Measurements from ENCODE around the gene INCA1. TPM values are rescaled to one million over a fixed set of nuclear protein-coding genes. Genes with fewer than 3 reads are reported as not detected.

Gene INCA1
- total RNA-seq, 1 experiment from 2014 or later = 1.3 TPM

- Histone ChIP-seq H2AK5ac (ENCODE audit: insufficient read length, low read length) (no peak overlapping the region), H3K4me1 (ENCODE audit: insufficient read depth, low read length) (peaks cover 3% of the 10 kb centered on the region; the same call in 1 of the 2 replicates), H3K4ac (ENCODE audit: low read depth, low read length) (no peak overlapping the region), H3K27me3 (ENCODE audit: insufficient read depth, low read length) (no peaks in the 10 kb centered on the region), H4K5ac (ENCODE audit: insufficient read length, low read depth, low read length) (no peak overlapping the region), H4K8ac (replicated peaks; ENCODE audit: insufficient read length, low read depth, low read length) (no peak overlapping the region), H3K27ac (ENCODE audit: insufficient read length, low read depth, low read length) (peak overlapping the region; percentile 71), H4K20me1 (ENCODE audit: control insufficient read depth, insufficient read depth, insufficient read length) (no peaks in the 10 kb centered on the region), H4K91ac (ENCODE audit: insufficient read length, low read depth, low read length) (no peak overlapping the region), H3K79me2 (ENCODE audit: insufficient read depth, low read length) (peaks cover 2% of the 10 kb centered on the region; the same call in 1 of the 2 replicates), H3K14ac (ENCODE audit: insufficient read depth, low read length) (peak overlapping the region; percentile 75; the same call in 1 of the 2 replicates), H3K56ac (ENCODE audit: insufficient read length, low read depth, low read length) (no peak overlapping the region), H2BK5ac (ENCODE audit: insufficient read length, low read length) (no peak overlapping the region), H3T11ph (ENCODE audit: low read length) (no peak overlapping the region), H3K23ac (ENCODE audit: insufficient read length, low read depth, low read length) (no peak overlapping the region), H3K9me3 (ENCODE audit: control insufficient read depth, low read depth, low read length) (no peaks in the 10 kb centered on the region), H3K4me2 (ENCODE audit: insufficient read depth, insufficient read length, low read length) (peak overlapping the region; percentile 90), H2AFZ (ENCODE audit: low read length) (no peak overlapping the region), H3K18ac (ENCODE audit: insufficient read length, low read depth, low read length) (peak overlapping the region; percentile 68), H3K9ac (ENCODE audit: extremely low read depth, insufficient read length, low read length) (peak overlapping the region; percentile 67), H3K79me1 (ENCODE audit: insufficient read depth, low read depth, low read length, poor library complexity, severe bottlenecking) (peaks cover 2% of the 10 kb centered on the region), H2BK20ac (ENCODE audit: low read depth, low read length, poor library complexity, severe bottlenecking) (no peak overlapping the region), H3K23me2 (ENCODE audit: insufficient read length, low read depth, low read length, poor library complexity, severe bottlenecking) (peaks cover 23% of the 10 kb centered on the region), H2BK12ac (ENCODE audit: insufficient read length, low read depth, low read length) (no peak overlapping the region), H2BK120ac (ENCODE audit: low read depth, low read length, poor library complexity, severe bottlenecking) (no peak overlapping the region), H2BK15ac (ENCODE audit: low read depth, low read length) (no peak overlapping the region)
- H3K36me3 Mint-ChIP-seq (ENCODE audit: insufficient read depth in 1 of 3, low read depth in 3 of 3) = peaks cover 33 to 45% (median 42%) of the 10 kb centered on the region in 3 experiments
- peaks cover 20 to 22% of the 10 kb centered on the region in 2 experiments for H3K4me1 Mint-ChIP-seq
- DNase-seq = peak; percentile 100
- peak overlapping the region in 1 of 3 experiments; percentile 85; a peak in 4 of 7 replicates for H3K27ac Mint-ChIP-seq
- no peaks in the 10 kb centered on the region; the same call in 1 of the 2 replicates for H3K27me3 Mint-ChIP-seq (ENCODE audit: low read depth)
- H3K4me3 Mint-ChIP-seq = no peak overlapping the region
- WGBS (ENCODE audit: extremely low coverage, insufficient read length, low lambda C conversion rate) = no CpG with 5 or more reads among the region's 42 CpGs
- TF ChIP-seq CTCF (conservative IDR thresholded peaks at IDR 0.05) = no peak
- H3K9me3 Mint-ChIP-seq = peaks cover 5 to 24% of the 10 kb centered on the region in 2 experiments; a peak in 4 of 5 replicates
These were observed 30.3 kb downstream of the INCA1 start for GRCh38 chr17:4966844-4967538.

All from H9 (cell line).